HEK293 (cell line): ENCODE data around the gene SMIM13.

Source experiments
- CTCF ChIP-seq: fragments of 450-650 bp; formaldehyde crosslinking; IDR thresholded peaks from 2 replicates; pipeline ENCODE4 v1.5.1; 2016; ENCODE audit warnings: missing biosample characterization, missing genetic modification characterization
- ZBTB8A ChIP-seq: fragments of 450-650 bp; formaldehyde crosslinking; IDR thresholded peaks from 2 replicates; pipeline ENCODE4 v1.5.1; 2016; ENCODE audit warnings: missing biosample characterization, missing genetic modification characterization
- ZNF350 ChIP-seq: fragments of 450-650 bp; formaldehyde crosslinking; IDR thresholded peaks from 2 replicates; pipeline ENCODE4 v1.5.0; 2017; ENCODE audit warnings: missing biosample characterization, mild to moderate bottlenecking, missing genetic modification characterization
- ZNF704 ChIP-seq: fragments of 450-650 bp; formaldehyde crosslinking; IDR thresholded peaks from 2 replicates; pipeline ENCODE4 v1.5.1; 2016; ENCODE audit warnings: missing biosample characterization, missing genetic modification characterization

- TF ChIP-seq ZNF704 (no peak), CTCF (tag by site-specific recombination) (no peak), ZNF350 (tag by site-specific recombination) (no peak), ZBTB8A (tag by site-specific recombination) (no peak)
Observed at GRCh38 chr6:11155589-11155988, 62.0 kb downstream of the SMIM13 start.
